Neural progenitor cell (in vitro differentiated cells): Measurements from ENCODE around the gene CARNS1.

Experiments used
- EZH2 ChIP-seq: fragments of 200-600 bp; sonication (generic); IDR thresholded peaks from 2 replicates; pipeline ENCODE4 v1.6.1; 2017; ENCODE audit warnings: antibody characterized with exemption, mild to moderate bottlenecking, moderate library complexity
- TF ChIP-seq, protein P1 (sequence below): fragments of 200-600 bp; sonication (generic); IDR thresholded peaks from 2 replicates; pipeline ENCODE4 v1.5.1; 2017; ENCODE audit warnings: antibody characterized with exemption, mild to moderate bottlenecking

DNA sequence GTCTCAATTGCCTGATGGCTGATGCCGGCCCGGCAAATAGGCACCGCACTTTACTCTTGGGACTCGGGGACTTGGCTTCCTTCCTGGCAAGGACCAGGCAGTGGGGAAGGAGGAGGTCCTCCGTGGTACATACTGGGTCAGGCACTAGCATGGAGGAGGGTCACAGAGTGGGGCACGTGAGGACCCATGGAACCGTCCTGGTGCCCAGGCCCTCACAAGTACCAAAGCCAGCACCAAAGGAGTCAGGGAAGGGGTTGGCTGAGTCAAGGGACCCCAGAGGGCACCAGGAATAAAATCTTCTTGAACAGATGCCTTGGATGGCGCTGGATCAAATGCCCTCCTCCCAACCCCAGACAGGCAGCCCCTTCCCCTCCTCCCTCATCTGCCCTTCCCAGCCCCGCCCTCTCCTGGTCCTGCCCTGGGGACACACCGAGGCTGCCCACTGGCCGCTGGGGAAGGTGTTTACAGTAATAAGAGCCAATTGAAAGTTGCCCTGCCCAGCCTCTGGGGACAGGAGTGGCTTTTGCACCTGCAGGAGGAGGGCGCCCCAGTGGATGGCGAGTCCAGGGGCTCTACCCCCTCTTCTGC lies 5.6 kb upstream of the CARNS1 start:
- TF ChIP-seq, protein P1, sequence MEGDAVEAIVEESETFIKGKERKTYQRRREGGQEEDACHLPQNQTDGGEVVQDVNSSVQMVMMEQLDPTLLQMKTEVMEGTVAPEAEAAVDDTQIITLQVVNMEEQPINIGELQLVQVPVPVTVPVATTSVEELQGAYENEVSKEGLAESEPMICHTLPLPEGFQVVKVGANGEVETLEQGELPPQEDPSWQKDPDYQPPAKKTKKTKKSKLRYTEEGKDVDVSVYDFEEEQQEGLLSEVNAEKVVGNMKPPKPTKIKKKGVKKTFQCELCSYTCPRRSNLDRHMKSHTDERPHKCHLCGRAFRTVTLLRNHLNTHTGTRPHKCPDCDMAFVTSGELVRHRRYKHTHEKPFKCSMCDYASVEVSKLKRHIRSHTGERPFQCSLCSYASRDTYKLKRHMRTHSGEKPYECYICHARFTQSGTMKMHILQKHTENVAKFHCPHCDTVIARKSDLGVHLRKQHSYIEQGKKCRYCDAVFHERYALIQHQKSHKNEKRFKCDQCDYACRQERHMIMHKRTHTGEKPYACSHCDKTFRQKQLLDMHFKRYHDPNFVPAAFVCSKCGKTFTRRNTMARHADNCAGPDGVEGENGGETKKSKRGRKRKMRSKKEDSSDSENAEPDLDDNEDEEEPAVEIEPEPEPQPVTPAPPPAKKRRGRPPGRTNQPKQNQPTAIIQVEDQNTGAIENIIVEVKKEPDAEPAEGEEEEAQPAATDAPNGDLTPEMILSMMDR = no peak
- no peak for TF ChIP-seq EZH2
